ENCODE data around the gene GALNS.
"Not testable (repeated sequence)": the region's sequence is repeated elsewhere in the genome, so short reads cannot be mapped to it uniquely, and the experiment has no call there.

DNA sequence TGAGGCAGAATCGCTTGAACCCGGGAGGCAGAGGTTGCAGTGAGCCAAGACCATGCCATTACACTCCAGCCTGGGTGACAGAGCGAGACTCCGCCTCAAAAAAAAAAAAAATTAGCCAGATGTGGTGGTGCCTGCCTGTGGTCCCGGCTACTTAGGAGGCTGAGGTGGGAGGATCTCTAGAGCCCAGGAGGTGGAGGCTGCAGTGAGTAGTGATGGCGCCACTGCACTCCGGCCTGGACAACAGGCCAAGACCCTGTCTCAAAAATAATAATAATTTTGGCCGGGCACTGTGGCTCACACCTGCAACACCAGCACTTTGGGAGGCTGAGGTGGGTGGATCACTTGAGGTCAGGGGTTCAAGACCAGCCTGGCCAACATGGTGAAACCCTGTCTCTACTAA lies 68.0 kb downstream of the GALNS start:
- not testable (repeated sequence) for TF ChIP-seq CTCF (IDR thresholded peaks at IDR 0.05); EZH2 (IDR thresholded peaks at IDR 0.05; ENCODE audit: borderline replicate concordance, insufficient read depth, low read depth, low read length, poor library complexity, severe bottlenecking)

All from B cell (primary cell).